Activated CD4-positive, CD25-positive, alpha-beta regulatory T cell treated with anti-CD3 and anti-CD28 coated beads, Interleukin-2, amount 50 U/mL, for 24 hours (primary cell): ENCODE data around the gene RND1.
A peak's percentile ranks its signal among the peaks of the same experiment; 100 is the strongest.
"Not testable (repeated sequence)": the region's sequence is repeated elsewhere in the genome, so short reads cannot be mapped to it uniquely, and the experiment has no call there.

Experiments
- ATAC-seq, 2 donors: fragments of 150-1000 bp; cut with Tn5 transposase; one replicate each; pipeline ENCODE4 v1.10.0; 2021; ENCODE audit warnings: mild to moderate bottlenecking in 1 of 2, moderate library complexity in 1 of 2

Gene RND1

DNA sequence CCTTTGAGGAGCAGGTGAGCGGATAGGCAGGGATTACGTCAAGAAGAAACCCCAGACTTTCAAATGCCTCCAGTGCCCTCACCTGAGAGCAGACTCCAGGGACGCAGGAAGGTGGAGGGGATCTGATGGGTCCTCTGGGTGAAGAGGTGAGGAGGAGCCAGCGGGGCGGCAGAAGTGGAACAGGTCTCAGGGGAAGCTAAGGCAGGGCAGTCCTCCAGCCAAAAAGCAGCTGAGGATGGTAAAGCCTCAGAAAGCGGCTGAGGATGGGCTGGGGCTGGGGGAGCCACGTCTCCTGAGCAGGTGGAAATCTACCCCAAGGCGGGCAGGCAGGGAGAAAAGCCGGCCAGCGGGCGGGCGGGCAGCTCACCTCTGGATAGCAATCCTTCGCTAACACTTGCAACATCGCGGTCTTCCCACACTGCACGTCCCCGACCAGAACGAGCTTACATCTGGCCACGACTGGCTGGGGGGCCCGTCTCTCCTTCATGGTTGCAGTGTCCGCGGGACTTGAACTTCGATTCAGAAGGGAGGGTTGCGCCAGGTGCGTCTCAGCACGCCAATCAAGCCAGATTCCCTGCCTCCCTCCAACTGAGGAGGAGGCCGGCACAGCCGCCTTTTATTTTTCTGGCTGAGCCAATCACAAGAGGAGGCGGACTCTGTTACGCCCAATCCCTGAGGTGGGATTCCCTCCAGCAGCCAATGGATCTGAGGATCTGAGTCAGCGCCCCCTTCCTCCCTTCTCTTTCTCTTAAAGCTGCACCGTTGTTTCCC, at the start of gene RND1:
RND1 (minus strand) TSS at position 590 of the 771 bp plus-strand sequence; CDS start at position 487, 103 bp downstream.
- ATAC-seq, result peak; percentile 96 to 97

- ATAC-seq, result no peak
Measured at GRCh38 chr12:48910196-48910595, 44.5 kb upstream of the RND1 start.

DNA sequence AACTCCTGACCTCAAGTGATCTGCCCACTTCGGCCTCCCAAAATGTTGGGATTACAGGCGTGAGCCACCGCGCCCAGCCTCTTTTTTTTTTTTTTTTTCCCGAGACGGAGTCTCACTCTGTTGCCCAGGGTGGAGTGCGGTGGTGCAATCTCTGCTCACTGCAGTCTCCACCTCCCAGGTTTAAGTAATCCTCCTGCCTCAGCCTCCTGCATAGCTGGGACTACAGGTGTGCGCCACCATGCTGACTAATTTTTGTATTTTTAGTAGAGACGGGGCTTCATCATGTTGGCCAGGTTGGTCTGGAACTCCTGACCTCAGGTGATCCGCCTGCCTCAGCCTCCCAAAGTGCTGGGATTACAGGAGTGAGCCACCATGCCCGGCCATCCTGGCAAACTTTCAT, 44.0 kb upstream of the RND1 start:
- not testable (repeated sequence) for ATAC-seq

GRCh38 chr12:48907245-48907644, 41.6 kb upstream of the RND1 start:
- no peak for ATAC-seq

- ATAC-seq, result peak; percentile 94 to 95
Measured at GRCh38 chr12:48903982-48904411, 38.3 kb upstream of the RND1 start.

GRCh38 chr12:48903363-48903981, 37.8 kb upstream of the RND1 start:
- no peak for ATAC-seq

DNA sequence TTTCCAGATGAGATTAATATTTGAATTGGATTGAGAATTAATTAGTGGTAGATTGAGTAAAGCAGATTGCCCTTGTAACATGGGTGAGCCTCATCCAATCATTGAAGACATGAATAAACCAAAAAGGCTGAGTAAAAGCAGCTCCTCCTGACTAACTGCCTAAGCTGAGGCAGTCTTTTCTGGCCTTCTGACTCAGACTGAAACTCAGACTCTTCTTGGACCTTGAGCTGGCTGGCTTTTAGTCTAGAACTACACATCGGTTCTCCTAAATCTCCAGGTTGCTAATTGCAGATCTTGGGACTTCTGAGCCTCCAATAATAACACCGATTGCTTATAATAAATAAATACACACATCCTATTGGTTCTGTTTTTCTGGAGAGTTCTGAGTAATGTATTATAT, 35.6 kb upstream of the RND1 start:
- peak; percentile 56 to 68 for ATAC-seq

DNA sequence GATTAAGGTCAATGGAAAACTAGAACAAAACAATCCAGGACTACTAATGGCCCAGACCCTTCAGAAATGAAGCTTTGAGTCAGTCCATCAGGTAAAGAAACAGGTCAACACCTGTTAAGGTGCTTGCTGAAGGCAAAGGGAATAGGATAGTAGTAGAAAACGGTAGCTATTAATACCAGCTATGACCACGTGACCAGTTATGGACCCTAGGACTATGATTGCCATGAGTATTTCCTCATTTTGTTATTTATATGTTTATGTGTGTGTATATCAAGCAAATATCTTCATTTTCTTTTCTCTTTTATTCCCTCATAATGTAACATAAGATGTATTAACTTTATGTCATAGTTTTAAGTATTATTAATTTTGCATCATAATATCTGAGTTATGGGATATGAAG, 34.0 kb upstream of the RND1 start:
- ATAC-seq, result no peak

GRCh38 chr12:48894271-48894670, 28.6 kb upstream of the RND1 start:
- ATAC-seq, result no peak

- peak; percentile 95 to 96 for ATAC-seq
Measured at GRCh38 chr12:48890657-48891418, 25.2 kb upstream of the RND1 start.

DNA sequence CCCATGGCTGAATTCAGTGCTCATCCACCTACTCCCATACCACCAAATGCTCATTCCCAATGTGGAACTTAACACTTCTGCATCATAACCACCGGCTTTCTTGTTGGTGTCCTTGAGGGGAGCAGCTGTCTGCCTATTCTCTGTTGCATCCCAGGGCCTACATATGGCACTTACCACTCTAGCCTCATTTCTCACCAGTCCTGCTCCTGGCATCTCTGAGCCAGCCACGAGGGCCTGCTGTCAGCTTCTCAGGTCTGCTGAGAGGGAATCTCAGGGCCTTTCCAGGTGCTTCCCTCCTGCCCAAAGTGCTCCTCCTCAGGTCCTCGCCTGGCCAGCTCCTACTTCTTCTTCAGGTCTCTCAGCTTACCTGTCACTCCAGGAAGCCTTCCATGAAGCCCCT, 24.0 kb upstream of the RND1 start:
- no peak for ATAC-seq

DNA sequence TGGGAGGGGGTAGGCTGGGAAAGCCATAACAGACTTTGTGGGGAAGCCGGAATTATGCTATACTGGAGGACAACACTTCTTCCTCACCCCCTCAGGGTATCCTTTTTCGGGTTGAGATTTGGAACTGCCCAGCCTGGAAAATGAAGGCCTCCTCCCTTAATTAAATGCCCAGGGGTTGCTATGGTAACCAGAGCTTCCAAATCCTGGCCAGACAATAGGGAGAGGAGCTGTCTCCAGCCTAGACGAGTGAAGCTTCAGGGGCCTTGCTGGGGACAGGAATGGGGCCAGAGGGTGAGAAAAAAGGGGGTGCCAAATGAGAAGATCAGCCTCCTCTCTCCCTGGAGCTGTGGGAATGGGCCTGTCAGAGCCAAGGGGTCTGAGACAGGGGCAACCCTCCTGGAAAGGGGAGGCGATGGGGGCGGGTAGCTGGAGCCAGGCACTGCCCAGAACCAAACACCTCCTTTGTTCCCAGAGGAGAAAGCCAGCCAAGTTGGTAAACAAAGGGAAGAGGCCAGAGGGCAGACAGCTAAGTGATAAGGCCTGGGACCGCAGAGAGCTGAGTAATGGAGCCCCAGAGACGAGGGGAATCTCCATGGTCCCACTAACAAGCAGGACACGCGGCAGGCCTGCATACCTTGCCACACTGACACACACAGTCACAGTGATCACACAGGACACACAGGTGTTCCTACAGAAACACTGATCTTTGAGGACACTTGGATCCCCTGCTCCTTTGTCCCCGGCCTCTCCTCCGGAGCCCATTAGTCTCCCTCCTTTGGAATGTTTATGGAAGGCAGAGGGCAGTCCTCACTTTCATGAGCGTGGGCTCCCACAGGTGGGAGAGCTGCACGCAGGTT, 17.9 kb upstream of the RND1 start:
- no peak for ATAC-seq

DNA sequence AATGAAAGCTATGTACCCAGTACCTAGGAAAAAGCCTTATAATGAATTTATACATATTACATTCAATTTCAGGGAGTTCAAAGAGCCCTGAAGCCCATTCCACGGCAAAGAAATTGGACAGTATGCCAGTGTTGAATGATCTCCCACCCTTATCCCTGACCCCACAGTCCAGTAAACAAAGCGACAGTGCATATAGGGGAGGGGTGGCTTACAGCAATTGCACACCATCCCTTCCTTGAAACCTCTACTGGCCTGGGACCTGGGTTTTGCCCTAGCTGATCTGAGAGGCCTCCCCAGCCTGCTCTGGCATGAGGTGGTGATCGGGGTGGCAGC, 17.3 kb upstream of the RND1 start:
- no peak for ATAC-seq

- ATAC-seq, result no peak
Measured at GRCh38 chr12:48882315-48882687, 16.6 kb upstream of the RND1 start.

DNA sequence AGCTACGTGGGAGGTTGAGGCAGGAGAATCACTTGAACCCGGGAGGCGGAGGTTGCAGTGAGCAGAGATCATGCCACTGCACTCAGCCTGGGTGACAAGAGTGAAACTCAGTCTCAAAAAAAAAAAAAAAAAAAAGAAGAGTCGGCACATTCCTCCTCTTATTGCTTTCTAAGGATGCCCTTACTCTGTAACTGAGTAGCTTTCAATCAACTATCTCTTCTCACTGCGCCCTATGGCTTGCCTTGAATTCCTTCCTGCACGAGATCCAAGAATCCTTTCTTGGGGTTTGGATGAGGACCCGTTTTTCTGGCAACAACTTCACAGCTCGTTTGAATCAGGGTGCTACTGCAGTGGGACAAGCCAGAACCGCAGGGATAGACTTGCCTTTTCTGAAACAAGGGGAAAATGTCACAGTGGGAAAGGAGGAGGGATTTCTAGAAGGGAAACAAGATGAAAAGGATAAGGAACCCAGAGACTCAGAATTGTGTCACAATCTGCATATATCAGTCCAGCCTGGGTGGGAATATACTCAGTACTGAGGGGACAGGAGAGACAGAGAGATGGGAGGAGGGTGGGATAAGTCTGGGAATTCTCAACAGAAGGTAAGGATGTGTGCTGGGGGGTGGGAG, 16.1 kb upstream of the RND1 start:
- ATAC-seq, result no peak

DNA sequence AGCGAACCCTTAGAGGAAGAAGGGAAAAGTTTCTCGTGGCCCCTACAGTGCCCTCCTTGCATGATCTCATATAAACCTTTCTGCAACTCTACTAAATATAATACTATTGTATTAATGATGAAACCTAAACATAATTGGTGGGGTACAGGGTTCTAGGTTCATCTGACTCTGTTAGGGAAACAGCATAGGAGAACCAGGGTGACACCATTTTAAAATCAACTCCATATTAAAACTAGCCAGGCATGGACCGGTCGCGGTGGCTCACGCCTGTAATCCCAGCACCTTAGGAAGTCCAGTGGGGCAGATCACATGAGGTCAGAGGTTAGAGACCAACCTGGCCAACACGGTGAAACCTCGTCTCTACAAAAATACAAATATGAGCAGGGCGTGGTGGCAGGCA, 15.0 kb upstream of the RND1 start:
- no peak for ATAC-seq

DNA sequence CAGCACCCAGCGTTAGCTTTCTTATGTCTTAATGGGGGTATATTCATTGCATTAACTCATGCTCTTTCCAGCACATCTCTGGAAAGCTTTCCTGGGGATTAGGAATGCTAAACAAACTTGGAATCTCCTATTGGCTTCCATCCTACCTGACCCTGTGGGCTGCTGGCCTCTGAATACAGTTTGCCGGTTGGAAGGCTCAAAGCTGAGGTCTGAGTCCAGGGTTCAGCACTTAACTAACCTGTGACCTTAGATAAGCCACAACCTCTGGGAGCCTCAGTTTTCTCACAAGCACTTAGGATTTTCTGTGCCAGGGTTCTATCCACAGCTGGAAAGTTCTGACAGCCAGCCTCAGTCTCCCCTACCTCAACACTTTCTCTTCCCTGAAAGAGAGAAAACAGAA, 12.9 kb upstream of the RND1 start:
- no peak for ATAC-seq

GRCh38 chr12:48875944-48876515, 10.4 kb upstream of the RND1 start:
- no peak for ATAC-seq

GRCh38 chr12:48873534-48873933, 7.9 kb upstream of the RND1 start:
- ATAC-seq, result not testable (repeated sequence)

DNA sequence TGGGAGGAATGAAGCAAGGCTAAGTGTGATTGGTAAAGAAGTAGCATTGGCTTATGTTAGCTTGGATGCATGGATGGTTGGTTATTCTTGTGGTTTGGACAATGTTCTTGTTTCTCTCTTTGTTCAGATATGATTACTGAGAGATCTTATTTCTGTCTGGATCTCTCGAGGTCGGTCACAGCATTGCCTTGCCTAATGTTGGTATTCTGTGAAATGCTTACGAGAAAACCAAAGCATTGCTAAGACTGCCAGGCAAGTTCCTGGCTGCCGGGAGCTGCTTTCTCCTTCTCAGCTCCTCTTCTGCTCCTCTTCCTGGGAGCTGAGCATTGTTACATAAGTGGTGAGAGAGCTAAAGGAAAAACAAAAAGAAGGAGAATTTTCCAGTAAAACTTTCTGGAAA, 7.4 kb upstream of the RND1 start:
- ATAC-seq, result no peak

DNA sequence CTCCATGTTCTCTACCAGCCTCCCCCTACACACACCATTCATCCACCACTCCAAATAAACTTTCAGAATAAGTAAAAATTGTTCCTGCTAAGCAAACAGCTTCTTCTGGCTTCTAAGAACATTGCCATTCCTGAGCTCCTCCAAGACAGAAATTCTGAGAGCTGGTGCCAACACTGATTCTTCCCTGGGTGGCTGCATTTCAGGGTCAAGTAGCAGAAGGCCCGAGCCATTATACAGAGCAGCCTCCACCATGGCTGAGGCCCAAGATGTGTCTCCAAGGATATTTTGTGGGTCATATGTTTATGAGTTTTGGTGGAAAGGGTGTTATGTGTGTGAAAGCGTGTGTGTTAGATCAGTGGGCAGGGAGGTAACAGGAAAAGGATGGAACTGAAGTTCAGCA, 3.5 kb upstream of the RND1 start:
- ATAC-seq, result no peak

GRCh38 chr12:48868451-48868850, 2.8 kb upstream of the RND1 start:
- no peak for ATAC-seq
